GM12878 (cell line): ENCODE results near the gene ARL15. TPM values are rescaled to one million over a fixed set of nuclear protein-coding genes. Genes with fewer than 3 reads are reported as not detected.

Experiments used
- ATAC-seq: fragments of 200-7000 bp; cut with Tn5 transposase; 3 replicates; pipeline ENCODE4 v1.9.1; 2020; ENCODE audit warnings: mild to moderate bottlenecking, moderate library complexity
- BruUV-seq: library from RNA; stranded (reverse); fragments of 400-500 nt; replicated peaks from 2 replicates; lab custom pipeline; 2021; lab: Mats Ljungman, UMichigan
- CTCF ChIA-PET: fragments of 300-600 bp; sonication (Branson Sonifier 250); formaldehyde crosslinking; extraction: SDS; loops from one replicate; lab custom pipeline; 2021; ENCODE audit warnings: inconsistent platforms; lab: Yijun Ruan, JAX
- POLR2A ChIA-PET: fragments of 350-600 bp; formaldehyde crosslinking; extraction: SDS; loops from one replicate; lab custom pipeline; 2021; ENCODE audit warnings: inconsistent platforms; lab: Charles Lee
- RAD21 ChIA-PET: fragments of 300-600 bp; sonication (Branson Sonifier 250); formaldehyde crosslinking; loops from one replicate; lab custom pipeline; 2023; ENCODE audit warnings: antibody characterized with exemption; ENCODE audit not compliant: unreplicated experiment; lab: Charles Lee
- SMC1A ChIA-PET: fragments of 300-600 bp; sonication (Branson Sonifier 250); formaldehyde crosslinking; loops from one replicate; lab custom pipeline; 2023; ENCODE audit not compliant: unreplicated experiment, uncharacterized antibody; lab: Charles Lee
- DNase-seq: peaks from one replicate; pipeline ENCODE4 v3.0.0-alpha.2; 2011; ENCODE audit warnings: low read depth, low spot score
- FAIRE-seq: peaks from 3 replicates; lab custom pipeline; 2011; peaks lifted over from hg19 to GRCh38; lab: Jason Lieb, UNC
- H2AFZ ChIP-seq: 2 replicates; pipeline ENCODE4 v1.6.0; 2011; ENCODE audit warnings: low read depth, low read length, control low read depth; ENCODE audit not compliant: control insufficient read depth
- H3K27ac ChIP-seq: 2 replicates; pipeline ENCODE4 v1.5.1; 2011; ENCODE audit warnings: control low read depth; ENCODE audit not compliant: control insufficient read depth, insufficient read depth
- H3K27me3 ChIP-seq, 2 experiments: replicated peaks in 1 of 2; 2 replicates each; pipeline versions ENCODE4 v1.6.0 to v1.6.1; 2011; ENCODE audit warnings: low read length in 1 of 2; ENCODE audit not compliant: control insufficient read depth in 2 of 2, insufficient read depth in 2 of 2
- H3K36me3 ChIP-seq, 2 experiments: 2 replicates each; pipeline ENCODE4 v1.5.1; 2011; ENCODE audit warnings: low read length in 1 of 2; ENCODE audit not compliant: control insufficient read depth in 2 of 2, insufficient read depth in 2 of 2
- H3K4me1 ChIP-seq: 2 replicates; pipeline ENCODE4 v1.6.1; 2011; ENCODE audit warnings: mild to moderate bottlenecking, low read length, moderate library complexity, mixed read lengths; ENCODE audit not compliant: control insufficient read depth, insufficient read depth
- H3K4me2 ChIP-seq: 2 replicates; pipeline ENCODE4 v1.6.0; 2011; ENCODE audit warnings: control low read depth; ENCODE audit not compliant: control insufficient read depth, insufficient read depth
- H3K4me3 ChIP-seq: fragments of 200-600 bp; sonication (generic); 2 replicates; pipeline ENCODE4 v1.5.1; 2016
- H3K79me2 ChIP-seq: 2 replicates; pipeline ENCODE4 v1.6.0; 2011; ENCODE audit warnings: low read length; ENCODE audit not compliant: control insufficient read depth, insufficient read depth
- H3K9ac ChIP-seq: 2 replicates; pipeline ENCODE4 v1.8.0; 2011; ENCODE audit warnings: low read length, control low read depth, mixed read lengths; ENCODE audit not compliant: control insufficient read depth, insufficient read depth
- H3K9me3 ChIP-seq: replicated peaks from 3 replicates; pipeline ENCODE4 v1.5.1; 2011; ENCODE audit warnings: mild to moderate bottlenecking, low read length; ENCODE audit not compliant: control insufficient read depth, insufficient read depth
- H4K20me1 ChIP-seq: 2 replicates; pipeline ENCODE4 v1.6.0; 2011; ENCODE audit not compliant: control insufficient read depth, insufficient read depth
- E2F4 ChIP-seq: IDR thresholded peaks from 2 replicates; pipeline ENCODE4 v1.6.1; 2012; ENCODE audit warnings: low read depth, low read length, improper control_type of control experiment
- EZH2 ChIP-seq: IDR thresholded peaks from 2 replicates; pipeline ENCODE4 v1.6.1; 2012; ENCODE audit warnings: low read depth, mild to moderate bottlenecking, control low read depth, inconsistent platforms, low read length, borderline replicate concordance; ENCODE audit not compliant: control insufficient read depth
- MLLT1 ChIP-seq: fragments of 450-650 bp; IDR thresholded peaks from 2 replicates; pipeline ENCODE4 v1.6.1; 2016; ENCODE audit warnings: mild to moderate bottlenecking
- MYB ChIP-seq: fragments of 150-350 bp; IDR thresholded peaks from 2 replicates; pipeline ENCODE4 v1.6.1; 2014; ENCODE audit warnings: mild to moderate bottlenecking, low read depth, low read length, borderline replicate concordance
- POLR2AphosphoS5 ChIP-seq: IDR thresholded peaks from 2 replicates; pipeline ENCODE4 v1.6.1; 2011; ENCODE audit warnings: mild to moderate bottlenecking, low read length, inconsistent platforms
- REST ChIP-seq: IDR thresholded peaks from 2 replicates; pipeline ENCODE4 v1.6.1; 2012; ENCODE audit warnings: mild to moderate bottlenecking, low read depth, low read length
- WGBS: methylation state at CpG from one replicate; pipeline ENCODE4 v1.1.6; 2016; ENCODE audit warnings: low lambda C conversion rate; ENCODE audit not compliant: insufficient replicate concordance, insufficient coverage; ENCODE audit errors: missing lambda C conversion rate; 5-methylcytosine and 5-hydroxymethylcytosine counted together
- in situ Hi-C: fragments of 300-500 bp; cut with MboI; formaldehyde crosslinking; loops from 9 replicates; pipeline ENCODE4 v1.14.3; 2018; ENCODE audit warnings: mixed read lengths
- intact Hi-C: fragments of 100-400 bp; cut with micrococcal nuclease; formaldehyde crosslinking; loops from one replicate; pipeline ENCODE4 v1.14.2; 2022; ENCODE audit not compliant: unreplicated experiment
- polyA plus RNA-seq, 11 experiments: library from polyadenylated mRNA; depleted of rRNA in 4 of 11; unstranded in 6 of 11; stranded (reverse) in 5 of 11; fragments of >200 nt; fragmentation: Nextera tagmentation in 4 of 11; fragmentation: Illumina TruSeq in 1 of 11; extraction: Ambion mirVana in 4 of 11; extraction: Trizol in 1 of 11; gene quantifications; 1 replicate in 1 of 11; 2 replicates in 10 of 11; pipeline versions ENCODE4 v1.2.1 to v1.2.3, GENCODE V29; 2011 to 2016; ENCODE audit warnings: inconsistent platforms in 2 of 11, missing spikeins in 2 of 11, low read depth in 1 of 11
- total RNA-seq, 4 experiments: library from RNA; depleted of rRNA in 3 of 4; stranded (reverse); fragments of >200 nt in 3 of 4; fragmentation: Illumina TruSeq in 1 of 4; extraction: Trizol in 1 of 4; gene quantifications; 2 replicates each; pipeline versions ENCODE4 v1.2.1 to v1.2.3, GENCODE V29; 2013 to 2021

The ARL15 gene
- total and polyA plus RNA-seq, 10 of the 15 experiments (the other 5 are each of a cell fraction or from before 2014, with no cell fraction given) = 3.6 to 11.0 (median 7.7) TPM

GRCh38 chr5:54298947-54299346 is 11.4 kb downstream of the ARL15 start:
- no peaks in the 10 kb centered on the region for H3K27me3 ChIP-seq
- H3K79me2 ChIP-seq = no peaks in the 10 kb centered on the region
- H3K36me3 ChIP-seq = no peaks in the 10 kb centered on the region
- in situ Hi-C loops (no loop called here), intact Hi-C loops (no loop called here)
- no TSS peak for BruUV-seq
- H3K9ac ChIP-seq = no peak overlapping the region
- DNase-seq (no peak), FAIRE-seq (no peak), ATAC-seq (no peak)
- SMC1A ChIA-PET = no interaction called here
- no peaks in the 10 kb centered on the region for H4K20me1 ChIP-seq
- WGBS = 100% methylated on average over 5 of the region's 5 CpGs
- H3K4me3 ChIP-seq = no peak overlapping the region
- POLR2A ChIA-PET = no interaction called here
- H3K9me3 ChIP-seq = no peaks in the 10 kb centered on the region
- CTCF ChIA-PET = interaction anchor here (0.6 to 0.8 kb wide), 2 partner anchors 12 to 647 kb away, joined by 3 read pairs; no protein-coding TSS in a partner anchor
- no peak overlapping the region for H2AFZ ChIP-seq
- H3K4me2 ChIP-seq = no peak overlapping the region
- RAD21 ChIA-PET = no interaction called here
- H3K27ac ChIP-seq = no peak overlapping the region
- TF ChIP-seq POLR2AphosphoS5 (no peak), EZH2 (no peak), REST (no peak), E2F4 (no peak), MYB (no peak), MLLT1 (no peak)
- H3K4me1 ChIP-seq = no peaks in the 10 kb centered on the region
